GM18868 (cell line): ENCODE results near the gene GMDS.

Source experiments
- ATAC-seq: cut with Tn5 transposase; IDR thresholded peaks from one replicate; pipeline ENCODE4 v1.9.1; 2021; ENCODE audit warnings: mild to moderate bottlenecking, moderate library complexity; ENCODE audit not compliant: unreplicated experiment

Gene GMDS

GRCh38 chr6:2047855-2048254 lies 197.6 kb downstream of the GMDS start:
- no peak for ATAC-seq

DNA sequence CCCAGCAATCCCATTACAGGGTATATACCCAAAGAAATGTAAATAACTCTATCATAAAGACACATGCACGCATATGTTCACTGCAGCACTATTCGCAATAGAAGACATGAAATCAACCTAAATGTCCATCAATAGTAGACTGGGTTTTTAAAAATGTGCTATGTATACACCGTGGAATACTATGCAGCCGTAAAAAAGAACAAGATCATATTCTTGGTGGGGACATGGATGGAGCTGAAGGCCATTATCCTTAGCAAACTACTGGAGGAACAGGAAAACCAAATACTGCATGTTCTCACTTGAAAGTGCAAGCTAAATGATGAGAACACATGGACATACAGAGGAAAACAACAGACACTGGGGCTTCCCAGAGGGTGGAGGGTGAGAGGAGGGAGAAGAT lies 201.2 kb downstream of the GMDS start:
- no peak for ATAC-seq

- no peak for ATAC-seq
Measured at GRCh38 chr6:2042956-2043648, 202.3 kb downstream of the GMDS start.

- no peak for ATAC-seq
Measured at GRCh38 chr6:2038092-2038491, 207.3 kb downstream of the GMDS start.

DNA sequence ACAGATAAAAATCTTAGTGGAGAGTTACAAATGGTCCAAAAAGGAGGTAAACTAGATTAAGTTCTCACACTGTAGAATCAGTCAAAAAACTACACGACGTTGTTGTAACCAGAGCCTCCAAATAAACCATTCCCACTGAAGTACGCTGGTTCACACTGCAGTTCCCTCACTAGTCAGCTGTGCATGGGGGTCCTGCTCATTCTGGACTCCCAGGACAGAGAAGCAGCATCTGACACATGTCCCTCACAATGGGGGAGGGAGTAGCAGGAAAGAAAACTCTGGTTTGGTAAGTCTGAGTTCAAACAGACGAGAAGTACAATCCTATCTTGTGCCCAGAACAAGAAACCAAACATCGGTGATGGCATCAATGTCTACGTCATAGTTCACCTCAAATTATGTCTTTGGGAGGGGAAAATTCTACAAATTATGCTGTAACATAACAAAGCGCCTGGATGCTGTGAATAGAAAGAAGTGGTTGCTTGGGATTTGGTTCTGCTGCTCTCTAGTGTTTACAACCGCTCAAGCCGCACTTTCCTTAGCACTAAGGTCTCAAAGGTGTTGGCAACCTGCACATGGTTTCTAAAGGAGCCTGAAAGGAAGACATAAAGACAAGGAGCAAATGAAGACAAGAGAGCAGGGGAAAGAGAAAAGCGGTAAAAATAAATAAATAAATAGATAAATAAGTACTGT lies 208.0 kb downstream of the GMDS start:
- no peak for ATAC-seq

- no peak for ATAC-seq
Measured at GRCh38 chr6:2036710-2037023, 208.7 kb downstream of the GMDS start.

- ATAC-seq: no peak
Measured at GRCh38 chr6:2035826-2036709, 209.3 kb downstream of the GMDS start.

GRCh38 chr6:2035046-2035445 lies 210.4 kb downstream of the GMDS start:
- ATAC-seq: no peak

- no peak for ATAC-seq
Measured at GRCh38 chr6:2034256-2034655, 211.1 kb downstream of the GMDS start.

GRCh38 chr6:2033544-2033943 lies 211.9 kb downstream of the GMDS start:
- ATAC-seq: no peak

- ATAC-seq: no peak
Measured at GRCh38 chr6:2030682-2031244, 214.6 kb downstream of the GMDS start.

DNA sequence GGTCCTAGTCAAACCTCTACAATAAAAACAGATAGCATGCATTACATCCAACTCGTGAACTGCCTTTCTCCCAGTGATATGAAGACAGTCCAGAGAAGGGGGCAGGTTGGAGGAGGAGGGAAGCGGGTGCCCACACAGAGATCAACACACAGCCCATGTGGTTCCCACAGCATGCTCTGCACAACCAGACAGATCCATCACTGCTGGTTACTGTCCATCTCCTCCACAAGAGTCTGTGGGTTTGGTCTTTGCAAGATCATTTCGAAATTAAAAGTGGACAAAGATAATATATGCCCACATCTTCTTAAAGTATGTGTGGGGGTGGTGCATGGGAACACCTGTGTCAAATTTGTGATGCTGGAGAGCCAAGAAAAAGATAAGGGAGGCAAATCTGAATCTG lies 215.5 kb downstream of the GMDS start:
- ATAC-seq: no peak

DNA sequence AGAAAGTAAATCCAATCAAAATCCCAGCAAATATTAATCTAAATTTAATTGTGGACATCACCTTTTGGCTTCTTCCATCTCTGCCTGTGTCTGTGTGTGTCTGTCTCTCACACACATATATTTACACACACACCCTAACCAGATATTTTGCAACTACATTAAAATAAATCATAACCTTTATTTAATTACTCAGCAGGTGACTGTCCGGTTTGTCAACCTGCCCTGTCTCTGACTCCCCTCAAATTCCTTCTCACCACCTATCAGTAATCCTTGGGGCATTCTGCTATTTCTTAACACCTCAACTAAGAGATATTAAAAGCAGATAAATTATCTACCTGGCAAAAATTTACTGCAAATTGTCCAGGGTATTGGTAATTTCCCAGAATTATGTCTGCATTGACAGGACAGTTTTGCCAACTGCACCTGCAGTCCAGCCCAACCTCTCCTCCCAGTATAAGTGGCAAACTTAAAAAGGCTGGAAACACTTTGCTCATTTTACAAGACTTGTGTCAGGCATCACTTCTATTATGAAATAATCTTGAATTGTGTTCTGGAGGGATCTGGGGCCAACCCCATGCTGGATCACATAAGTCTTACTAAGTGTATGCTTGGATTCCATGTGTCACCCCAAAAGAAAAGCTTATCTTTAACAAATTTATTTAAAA lies 216.1 kb downstream of the GMDS start:
- ATAC-seq: no peak

- ATAC-seq: no peak
Measured at GRCh38 chr6:2028457-2029038, 216.9 kb downstream of the GMDS start.

- ATAC-seq: no peak
Measured at GRCh38 chr6:2026133-2026532, 219.3 kb downstream of the GMDS start.

DNA sequence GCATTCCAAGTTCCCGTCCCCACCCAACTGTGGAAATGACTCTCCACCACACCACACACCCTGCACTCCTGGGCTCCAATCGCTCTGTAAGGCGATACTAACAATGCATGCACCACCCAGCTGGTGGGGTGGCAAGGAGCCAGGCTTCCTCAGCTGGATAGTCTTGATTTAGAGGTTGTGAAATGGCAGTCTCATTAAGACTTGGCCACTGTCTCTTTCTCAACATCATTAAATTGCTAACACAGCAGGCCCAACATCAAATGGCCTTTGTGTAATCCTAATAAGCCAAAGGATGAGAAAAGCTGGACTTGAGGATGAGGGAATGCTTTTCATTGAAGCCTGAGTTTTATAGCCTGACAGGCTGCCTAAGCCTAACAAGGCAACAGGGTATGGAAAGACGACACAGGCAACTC lies 223.7 kb downstream of the GMDS start:
- no peak for ATAC-seq

DNA sequence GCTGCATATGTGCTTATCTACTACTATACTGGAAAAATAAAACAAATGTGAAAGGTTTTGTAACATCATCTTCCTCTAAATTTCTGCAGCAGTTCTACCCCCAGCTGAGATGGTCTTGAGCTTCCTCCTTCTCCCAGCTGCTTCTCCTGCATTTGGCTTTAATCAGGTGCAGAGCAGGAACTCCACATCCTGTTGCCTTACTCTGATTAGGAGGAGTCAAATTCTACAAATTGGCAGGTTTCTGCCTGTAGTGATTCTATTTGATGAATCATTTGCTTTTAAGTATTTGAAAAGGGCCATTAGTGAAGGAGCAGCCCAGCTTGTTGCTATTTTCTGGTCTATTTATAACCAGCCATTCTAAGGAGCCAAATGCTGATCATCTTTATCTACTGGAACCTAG lies 224.5 kb downstream of the GMDS start:
- no peak for ATAC-seq

DNA sequence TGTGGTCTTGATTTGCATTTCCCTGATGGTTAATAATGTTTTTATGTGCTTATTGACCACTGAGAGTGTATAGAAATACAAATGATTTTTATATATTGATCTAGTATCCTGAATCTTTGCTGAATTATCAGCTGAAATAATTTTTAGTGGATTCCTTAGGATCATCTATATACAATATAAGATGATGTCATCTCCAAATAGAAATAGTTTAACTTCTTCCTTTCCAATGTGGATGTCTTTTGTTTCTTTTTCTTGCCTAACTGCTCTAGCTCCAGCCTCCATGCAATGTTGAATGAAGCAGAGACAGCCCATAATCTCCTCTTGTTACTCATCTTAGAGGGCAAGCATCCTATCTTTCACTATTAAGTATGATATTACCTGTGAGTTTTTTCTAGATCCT lies 226.4 kb downstream of the GMDS start:
- ATAC-seq: no peak

- ATAC-seq: no peak
Measured at GRCh38 chr6:2016040-2016439, 229.4 kb downstream of the GMDS start.

DNA sequence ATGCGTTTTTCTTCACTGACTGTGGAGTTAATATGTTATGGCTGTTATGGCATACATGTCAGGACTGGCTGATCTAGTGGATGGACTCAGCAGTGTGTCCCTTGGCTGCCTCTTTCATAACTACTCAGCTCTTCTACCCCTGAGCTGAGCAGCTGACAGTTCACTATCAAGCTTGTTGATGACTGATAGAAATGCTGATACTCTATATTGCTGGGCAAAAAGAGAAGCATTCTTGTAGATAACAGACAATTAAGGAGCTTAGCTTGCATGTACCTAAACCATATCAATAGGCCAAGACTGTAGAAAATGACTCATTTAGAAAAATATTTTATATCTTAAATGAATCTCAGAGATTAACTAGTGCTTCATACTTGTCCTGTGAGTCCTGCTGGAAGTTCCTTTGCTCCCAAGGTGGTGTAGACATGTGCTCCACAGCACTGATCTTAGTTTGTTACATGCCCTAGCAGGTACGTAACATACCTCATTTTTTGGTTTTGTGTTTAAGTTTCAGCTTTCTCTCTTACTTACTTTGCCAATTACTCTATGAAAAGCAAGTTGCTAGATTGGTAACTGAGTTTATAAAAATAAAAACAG lies 236.9 kb downstream of the GMDS start:
- no peak for ATAC-seq
